Measurements from ENCODE around the gene NDUFB10.
"Not testable (repeated sequence)": the region's sequence is repeated elsewhere in the genome, so short reads cannot be mapped to it uniquely, and the experiment has no call there.

The NDUFB10 gene

DNA sequence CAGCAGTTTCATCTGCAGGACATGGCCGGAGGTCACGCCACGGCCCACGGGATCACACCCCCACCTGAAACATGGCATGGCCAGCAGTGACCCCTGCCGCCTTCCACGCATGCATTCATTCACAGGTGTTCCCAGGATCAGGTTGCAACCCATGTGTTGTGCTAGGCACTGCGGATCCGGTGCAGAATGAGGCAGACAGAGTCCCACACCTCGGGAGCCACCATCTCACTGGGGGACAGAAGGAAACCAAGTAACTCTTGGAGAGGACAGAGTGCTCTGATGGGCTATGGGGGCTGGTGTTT, 12.0 kb upstream of the NDUFB10 start:
- no peak for DNase-seq

GRCh38 chr16:1949507-1949906, 9.8 kb upstream of the NDUFB10 start:
- DNase-seq = no peak

DNA sequence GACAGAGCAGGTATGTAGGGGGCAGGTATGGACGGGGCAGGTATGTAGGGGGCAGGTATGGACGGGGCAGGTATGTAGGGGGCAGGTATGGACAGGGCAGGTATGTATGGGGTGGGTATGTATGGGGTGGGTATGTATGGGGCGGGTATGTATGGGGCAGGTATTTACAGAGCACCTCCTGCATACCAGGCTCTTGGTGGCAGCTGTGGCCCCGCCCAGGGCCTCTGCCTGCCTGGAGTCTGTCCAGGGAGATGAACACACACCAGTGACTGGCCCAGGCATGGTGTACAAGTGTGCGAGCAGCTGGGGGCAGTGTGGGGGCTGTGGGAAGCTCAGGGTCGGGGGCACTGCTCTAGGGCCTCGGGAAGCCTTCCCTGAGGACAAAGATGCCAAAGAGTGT, 9.3 kb upstream of the NDUFB10 start:
- DNase-seq = no peak

- DNase-seq = no peak
Measured at GRCh38 chr16:1950559-1950958, 8.8 kb upstream of the NDUFB10 start.

- DNase-seq = no peak
Measured at GRCh38 chr16:1953734-1954133, 5.6 kb upstream of the NDUFB10 start.

GRCh38 chr16:1957434-1958142, 1.8 kb upstream of the NDUFB10 start:
- DNase-seq = not testable (repeated sequence)

- not testable (repeated sequence) for DNase-seq
Measured at GRCh38 chr16:1958143-1958491, 1.2 kb upstream of the NDUFB10 start.

GRCh38 chr16:1958715-1959268, 546 bp upstream of the NDUFB10 start:
- no peak for DNase-seq

DNA sequence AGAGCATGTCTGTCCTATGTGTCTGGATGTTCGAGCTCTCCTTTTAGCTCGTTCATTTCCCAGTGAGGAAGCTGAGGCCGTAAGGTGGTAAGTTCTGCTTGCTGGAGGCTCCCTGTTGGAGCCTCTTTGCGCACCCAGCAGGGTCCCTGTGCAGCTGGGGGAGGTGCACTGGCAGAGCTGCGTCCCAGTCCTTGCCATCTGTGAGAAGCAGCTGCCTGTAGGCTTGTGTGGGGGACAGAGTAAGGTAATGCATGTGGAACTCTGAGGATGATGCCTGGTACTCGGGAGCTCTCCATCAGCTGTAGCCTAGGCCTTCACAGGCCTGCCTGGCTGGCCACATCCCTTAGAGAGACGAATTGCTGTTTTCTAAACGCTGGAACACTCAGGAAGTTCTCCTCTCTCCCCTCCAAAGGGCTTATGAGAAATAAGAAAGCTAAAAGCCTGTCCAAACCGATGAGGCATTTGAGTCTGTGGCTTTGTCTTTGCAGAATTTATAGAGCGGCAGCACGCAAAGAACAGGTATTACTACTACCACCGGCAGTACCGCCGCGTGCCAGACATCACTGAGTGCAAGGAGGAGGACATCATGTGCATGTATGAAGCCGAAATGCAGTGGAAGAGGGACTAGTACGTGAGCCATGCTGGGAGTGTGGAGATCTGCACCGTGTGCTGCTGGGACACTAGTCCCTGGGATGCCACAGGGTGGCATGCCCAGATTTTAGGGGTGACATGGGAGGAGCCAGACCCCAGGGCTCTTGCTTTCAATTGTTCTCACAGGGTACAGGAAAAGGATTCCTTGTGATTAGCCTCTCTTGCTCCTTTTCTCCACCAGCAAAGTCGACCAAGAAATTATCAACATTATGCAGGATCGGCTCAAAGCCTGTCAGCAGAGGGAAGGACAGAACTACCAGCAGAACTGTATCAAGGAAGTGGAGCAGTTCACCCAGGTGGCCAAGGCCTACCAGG, 1.6 kb downstream of the NDUFB10 start:
- no peak for DNase-seq

DNA sequence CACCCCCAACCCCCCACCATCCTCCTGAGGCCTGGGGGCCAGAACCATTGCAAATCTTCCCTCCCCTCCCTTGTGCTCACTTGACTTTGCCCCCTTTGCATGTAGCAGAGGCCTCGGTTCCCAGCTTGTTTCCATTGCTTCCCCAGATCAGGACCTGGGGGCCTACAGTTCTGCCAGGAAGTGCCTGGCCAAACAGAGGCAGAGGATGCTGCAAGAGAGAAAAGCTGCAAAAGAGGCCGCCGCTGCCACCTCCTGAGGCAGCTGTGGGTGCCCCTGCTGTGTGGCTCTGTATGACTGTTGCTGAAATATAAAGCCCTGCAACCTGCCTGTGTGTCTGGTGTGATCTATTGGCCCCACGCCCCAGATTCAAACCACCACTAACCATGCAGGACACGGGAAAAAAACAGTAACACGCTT, 2.3 kb downstream of the NDUFB10 start:
- DNase-seq = no peak

GRCh38 chr16:1962161-1963153, 3.1 kb downstream of the NDUFB10 start:
- DNase-seq = not testable (repeated sequence)

- no peak for DNase-seq
Measured at GRCh38 chr16:1963806-1964505, 4.6 kb downstream of the NDUFB10 start.

DNA sequence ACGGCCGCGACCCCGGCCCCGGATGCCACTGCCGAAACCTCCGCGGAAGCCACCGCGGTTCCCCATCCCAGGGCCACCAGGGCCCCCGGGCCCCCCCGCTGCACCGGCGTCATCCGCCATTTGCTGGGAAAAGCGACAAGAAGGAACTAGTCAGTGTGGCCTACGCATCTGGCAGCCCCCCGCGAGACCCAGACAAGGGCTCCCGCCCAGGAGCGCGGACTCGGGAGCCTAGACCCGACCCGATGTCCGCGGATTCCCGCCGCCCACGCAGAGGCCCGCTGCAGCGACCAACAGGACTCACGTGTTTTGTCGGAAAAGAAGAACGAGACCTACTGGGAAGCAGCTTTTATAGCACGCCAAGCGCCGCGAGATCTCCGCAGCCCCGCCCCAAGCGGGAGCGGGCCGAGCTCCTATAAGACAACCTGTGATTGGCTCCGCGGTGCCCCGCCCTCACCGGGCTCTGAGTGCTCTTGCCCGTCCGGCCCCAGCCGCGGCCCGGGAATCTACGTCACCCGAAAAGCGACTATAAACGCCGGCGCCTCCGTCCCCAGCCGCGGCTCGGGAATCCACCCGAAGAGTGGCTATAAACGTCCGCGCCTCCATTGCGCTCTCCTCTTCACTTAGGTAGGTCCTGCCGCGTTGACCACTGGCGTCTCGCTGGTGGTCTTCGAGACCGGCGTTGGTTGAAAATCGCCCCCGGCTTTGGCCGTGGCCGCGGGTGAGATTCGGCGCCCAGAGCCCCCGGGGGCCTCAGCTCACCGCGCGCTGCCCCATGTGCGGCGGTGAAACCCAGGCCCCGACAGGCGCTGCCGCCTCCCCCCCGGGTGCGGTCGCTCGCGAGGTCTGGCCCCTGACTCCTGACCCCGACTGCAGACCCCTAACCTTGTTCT, 5.4 kb downstream of the NDUFB10 start, which contains the start of gene RPS2:
RPS2 (minus strand) TSS at position 321 of the 890 bp plus-strand sequence; CDS start at position 120, 201 bp downstream.
- DNase-seq = peak; percentile 97

DNA sequence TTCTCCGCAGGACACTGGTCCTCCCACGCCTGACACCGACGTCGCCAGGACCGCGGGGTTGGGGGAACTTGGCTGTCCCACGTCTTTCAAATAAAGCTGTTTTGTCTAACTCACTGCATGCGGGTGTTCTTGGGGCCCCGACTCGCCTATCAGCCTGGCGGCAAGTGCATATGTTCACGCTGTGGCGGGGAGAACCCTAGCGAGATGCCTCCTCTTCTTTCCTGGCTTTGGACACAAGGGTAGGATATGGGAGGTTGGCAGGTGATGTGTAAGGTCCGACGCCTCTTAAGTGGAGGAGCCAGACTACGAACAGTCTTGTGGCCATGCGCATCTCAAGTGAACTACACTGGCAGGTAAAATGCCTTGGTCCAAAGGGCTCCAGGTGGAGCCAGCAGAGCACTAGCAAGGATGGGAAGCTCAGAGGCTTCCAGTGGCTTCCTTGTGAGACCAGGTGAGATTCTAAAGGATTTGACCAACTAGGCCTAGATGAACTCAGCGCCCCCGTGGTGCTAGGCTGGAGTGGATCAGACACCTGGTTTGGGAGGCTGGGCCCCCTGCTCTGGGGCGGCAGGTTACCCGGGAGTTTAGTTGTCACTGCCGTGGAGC, 6.2 kb downstream of the NDUFB10 start:
- DNase-seq = no peak

GRCh38 chr16:1966460-1966859, 7.1 kb downstream of the NDUFB10 start, which contains the start of gene RNF151:
Gene RNF151, plus strand, starts transcription at chr16:1966856. Its CDS starts 26 bp downstream, at chr16:1966882.
- DNase-seq = no peak

GRCh38 chr16:1968146-1968953, 9.0 kb downstream of the NDUFB10 start:
- no peak for DNase-seq

DNA sequence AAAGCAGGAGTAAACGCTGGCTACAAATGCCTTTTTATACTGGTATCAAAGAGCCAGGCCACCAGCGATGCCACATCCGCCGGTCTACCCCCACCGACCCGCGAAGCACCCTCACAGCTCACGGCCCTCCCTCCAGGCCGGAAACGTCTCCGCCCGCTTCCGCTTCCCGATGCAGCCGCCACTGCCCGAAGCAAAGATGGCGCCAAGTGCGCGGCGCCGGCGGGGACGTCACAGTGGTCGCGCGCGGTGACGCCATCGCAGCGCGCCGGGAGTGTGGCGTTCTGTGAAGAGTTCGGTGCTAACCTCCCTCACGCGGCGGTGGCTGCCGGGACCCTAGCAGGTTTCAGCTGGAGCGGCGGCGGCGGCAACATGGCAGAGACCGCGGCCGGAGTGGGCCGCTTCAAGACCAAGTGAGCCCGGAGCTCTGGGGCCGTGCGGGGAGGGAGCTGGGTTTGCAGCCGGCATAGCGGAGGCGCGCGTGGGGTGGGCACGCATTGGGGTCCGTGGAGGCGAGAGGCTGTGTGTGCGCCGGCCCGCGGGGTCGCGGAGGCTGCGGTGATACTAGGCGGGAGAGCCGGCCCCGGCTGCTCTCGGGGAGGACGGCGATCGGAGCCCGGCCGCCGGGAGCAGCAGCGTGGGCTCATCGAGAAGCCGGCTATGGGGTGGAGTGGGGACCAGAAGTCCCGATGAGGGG, 12.6 kb downstream of the NDUFB10 start, which contains the start of gene TBL3:
TBL3 (plus strand) TSS at position 258 of the 694 bp plus-strand sequence; CDS start at position 370, 112 bp downstream.
- DNase-seq = peak; percentile 90

- DNase-seq = no peak
Measured at GRCh38 chr16:1972490-1972877, 13.1 kb downstream of the NDUFB10 start.
